HL-60 (cell line): ENCODE results near the gene TRIM63.

Source experiments
- DNase-seq, 2 experiments: peaks; one replicate each; pipeline ENCODE4 v3.0.0-alpha.2; 2010 to 2020; ENCODE audit warnings: low read depth in 1 of 2, low spot score in 1 of 2
- H3K27ac ChIP-seq: fragments of 250-450 bp; sonication (Bioruptor Pico); replicated peaks from 2 replicates; pipeline ENCODE4 v1.5.1; 2020; ENCODE audit warnings: mild to moderate bottlenecking, moderate library complexity
- H3K27me3 ChIP-seq: fragments of 250-450 bp; sonication (Bioruptor Pico); 2 replicates; pipeline ENCODE4 v1.5.1; 2021; ENCODE audit warnings: mild to moderate bottlenecking, moderate library complexity; ENCODE audit not compliant: insufficient read depth, poor library complexity, severe bottlenecking
- H3K4me3 ChIP-seq: replicated peaks from 2 replicates; pipeline ENCODE4 v1.5.1; 2011; ENCODE audit warnings: mild to moderate bottlenecking, control low read depth, low read length; ENCODE audit not compliant: insufficient read depth
- GABPA ChIP-seq: IDR thresholded peaks from 2 replicates; pipeline ENCODE4 v1.6.1; 2012; ENCODE audit warnings: low read depth
- POLR2AphosphoS5 ChIP-seq: IDR thresholded peaks from 2 replicates; pipeline ENCODE4 v1.6.1; 2012; ENCODE audit warnings: low read depth
- SPI1 ChIP-seq: IDR thresholded peaks from 2 replicates; pipeline ENCODE4 v1.6.1; 2012; ENCODE audit warnings: low read depth, mild to moderate bottlenecking, borderline replicate concordance
- TF ChIP-seq, protein P1 (sequence below): IDR thresholded peaks from one replicate; pipeline ENCODE4 v1.5.1; 2011; ENCODE audit warnings: low read length, control low read depth, inconsistent platforms; ENCODE audit not compliant: insufficient read depth
- TF ChIP-seq, protein P2 (sequence below): IDR thresholded peaks from 2 replicates; pipeline ENCODE4 v1.6.1; 2012; ENCODE audit warnings: low read depth; ENCODE audit not compliant: insufficient replicate concordance

Gene TRIM63

DNA sequence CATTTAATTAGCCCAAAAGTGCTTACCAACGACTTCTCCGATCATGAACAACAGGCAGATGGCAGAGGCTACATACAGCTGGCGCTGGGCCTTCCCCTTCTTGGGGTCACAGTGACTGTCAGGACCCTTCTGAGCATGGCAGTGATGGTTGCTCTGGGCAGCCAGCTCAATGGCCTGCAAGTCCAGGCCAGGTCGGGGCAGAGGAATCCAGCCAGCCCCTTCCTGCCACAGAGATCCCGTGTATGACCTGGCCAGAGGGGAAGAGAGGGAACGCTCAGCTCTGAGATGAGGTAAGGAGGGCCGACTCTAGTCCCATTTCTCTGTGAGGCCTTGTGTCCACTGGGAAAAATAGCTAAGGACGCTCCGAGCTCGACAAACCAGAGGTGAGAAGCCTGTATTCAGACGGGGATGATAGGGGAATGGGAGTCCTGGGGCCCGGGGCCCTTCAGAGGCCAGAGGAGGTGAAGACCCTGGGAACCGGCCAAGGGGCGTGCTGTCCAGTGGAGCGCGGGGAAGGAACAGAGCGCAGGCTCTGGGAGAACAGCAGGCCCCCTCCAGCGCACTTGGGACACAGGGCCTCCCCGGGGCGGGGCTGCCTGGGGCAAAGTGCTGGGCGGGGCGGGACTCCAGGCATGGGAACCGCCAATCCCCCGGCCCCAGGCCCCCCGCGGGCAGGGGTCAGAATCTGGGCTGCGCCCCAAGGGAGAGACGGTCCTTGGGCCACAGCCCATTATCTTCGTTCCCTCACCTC lies 22.3 kb downstream of the TRIM63 start:
- H3K27me3 ChIP-seq, result peaks cover 38% of the 10 kb centered on the region
- TF ChIP-seq, protein P1, sequence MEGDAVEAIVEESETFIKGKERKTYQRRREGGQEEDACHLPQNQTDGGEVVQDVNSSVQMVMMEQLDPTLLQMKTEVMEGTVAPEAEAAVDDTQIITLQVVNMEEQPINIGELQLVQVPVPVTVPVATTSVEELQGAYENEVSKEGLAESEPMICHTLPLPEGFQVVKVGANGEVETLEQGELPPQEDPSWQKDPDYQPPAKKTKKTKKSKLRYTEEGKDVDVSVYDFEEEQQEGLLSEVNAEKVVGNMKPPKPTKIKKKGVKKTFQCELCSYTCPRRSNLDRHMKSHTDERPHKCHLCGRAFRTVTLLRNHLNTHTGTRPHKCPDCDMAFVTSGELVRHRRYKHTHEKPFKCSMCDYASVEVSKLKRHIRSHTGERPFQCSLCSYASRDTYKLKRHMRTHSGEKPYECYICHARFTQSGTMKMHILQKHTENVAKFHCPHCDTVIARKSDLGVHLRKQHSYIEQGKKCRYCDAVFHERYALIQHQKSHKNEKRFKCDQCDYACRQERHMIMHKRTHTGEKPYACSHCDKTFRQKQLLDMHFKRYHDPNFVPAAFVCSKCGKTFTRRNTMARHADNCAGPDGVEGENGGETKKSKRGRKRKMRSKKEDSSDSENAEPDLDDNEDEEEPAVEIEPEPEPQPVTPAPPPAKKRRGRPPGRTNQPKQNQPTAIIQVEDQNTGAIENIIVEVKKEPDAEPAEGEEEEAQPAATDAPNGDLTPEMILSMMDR, result no peak
- TF ChIP-seq SPI1, result no peak
- TF ChIP-seq POLR2AphosphoS5, result no peak
- TF ChIP-seq GABPA, result no peak
- TF ChIP-seq, protein P2, sequence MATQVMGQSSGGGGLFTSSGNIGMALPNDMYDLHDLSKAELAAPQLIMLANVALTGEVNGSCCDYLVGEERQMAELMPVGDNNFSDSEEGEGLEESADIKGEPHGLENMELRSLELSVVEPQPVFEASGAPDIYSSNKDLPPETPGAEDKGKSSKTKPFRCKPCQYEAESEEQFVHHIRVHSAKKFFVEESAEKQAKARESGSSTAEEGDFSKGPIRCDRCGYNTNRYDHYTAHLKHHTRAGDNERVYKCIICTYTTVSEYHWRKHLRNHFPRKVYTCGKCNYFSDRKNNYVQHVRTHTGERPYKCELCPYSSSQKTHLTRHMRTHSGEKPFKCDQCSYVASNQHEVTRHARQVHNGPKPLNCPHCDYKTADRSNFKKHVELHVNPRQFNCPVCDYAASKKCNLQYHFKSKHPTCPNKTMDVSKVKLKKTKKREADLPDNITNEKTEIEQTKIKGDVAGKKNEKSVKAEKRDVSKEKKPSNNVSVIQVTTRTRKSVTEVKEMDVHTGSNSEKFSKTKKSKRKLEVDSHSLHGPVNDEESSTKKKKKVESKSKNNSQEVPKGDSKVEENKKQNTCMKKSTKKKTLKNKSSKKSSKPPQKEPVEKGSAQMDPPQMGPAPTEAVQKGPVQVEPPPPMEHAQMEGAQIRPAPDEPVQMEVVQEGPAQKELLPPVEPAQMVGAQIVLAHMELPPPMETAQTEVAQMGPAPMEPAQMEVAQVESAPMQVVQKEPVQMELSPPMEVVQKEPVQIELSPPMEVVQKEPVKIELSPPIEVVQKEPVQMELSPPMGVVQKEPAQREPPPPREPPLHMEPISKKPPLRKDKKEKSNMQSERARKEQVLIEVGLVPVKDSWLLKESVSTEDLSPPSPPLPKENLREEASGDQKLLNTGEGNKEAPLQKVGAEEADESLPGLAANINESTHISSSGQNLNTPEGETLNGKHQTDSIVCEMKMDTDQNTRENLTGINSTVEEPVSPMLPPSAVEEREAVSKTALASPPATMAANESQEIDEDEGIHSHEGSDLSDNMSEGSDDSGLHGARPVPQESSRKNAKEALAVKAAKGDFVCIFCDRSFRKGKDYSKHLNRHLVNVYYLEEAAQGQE, result no peak
- no peak for DNase-seq
- H3K27ac ChIP-seq, result no peak overlapping the region
- no peak overlapping the region for H3K4me3 ChIP-seq

DNA sequence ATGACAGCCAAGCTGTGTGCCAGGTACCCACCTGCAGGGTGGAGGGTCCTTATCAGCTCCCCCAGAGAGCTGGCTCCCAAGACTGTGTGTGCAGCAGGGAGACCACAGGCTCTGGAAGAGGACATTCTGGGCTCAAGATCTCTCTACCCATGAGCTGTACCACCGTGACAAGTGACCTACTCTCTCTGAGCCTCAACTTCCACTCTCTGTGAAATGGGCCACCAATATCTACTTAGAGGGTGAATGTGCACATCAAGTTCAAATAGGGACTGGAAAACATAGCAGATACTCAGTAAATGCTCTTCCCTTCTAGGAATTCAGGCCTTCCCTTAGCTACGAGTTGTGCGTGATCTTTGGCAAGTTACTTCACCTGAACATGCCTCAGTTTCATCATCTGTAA lies 23.0 kb downstream of the TRIM63 start:
- DNase-seq, result no peak
- TF ChIP-seq GABPA (no peak), POLR2AphosphoS5 (no peak), SPI1 (no peak)
- TF ChIP-seq, protein P2, result no peak
- TF ChIP-seq, protein P1, result no peak
- Histone ChIP-seq H3K27ac (no peak overlapping the region), H3K4me3 (no peak overlapping the region), H3K27me3 (peaks cover 38% of the 10 kb centered on the region)

DNA sequence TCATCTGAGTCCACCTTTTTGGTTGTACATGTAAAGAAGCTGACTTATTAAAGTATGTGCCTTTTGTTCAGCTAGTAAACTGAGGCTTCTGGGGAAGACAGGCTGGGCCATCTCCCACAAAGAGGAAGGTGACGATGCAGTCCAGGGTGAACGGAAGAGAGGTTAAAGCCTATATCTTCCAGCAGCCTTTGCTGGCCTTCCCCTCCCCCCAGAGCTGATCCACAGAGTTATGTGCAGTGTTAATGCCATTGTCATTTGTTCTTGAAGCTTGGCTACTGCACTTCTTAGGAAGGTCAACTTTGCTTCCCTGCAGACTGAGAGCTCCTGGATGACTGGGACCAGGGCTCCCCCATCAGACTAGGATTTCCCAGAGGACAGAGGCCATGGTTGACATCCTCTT lies 23.7 kb downstream of the TRIM63 start:
- H3K27me3 ChIP-seq, result peaks cover 38% of the 10 kb centered on the region

More for the DNA sequence above, 23.7 kb downstream of the TRIM63 start:
- Histone ChIP-seq H3K27ac (no peak overlapping the region), H3K4me3 (no peak overlapping the region)
- DNase-seq, result no peak
- TF ChIP-seq, protein P1, result no peak
- no peak for TF ChIP-seq GABPA
- no peak for TF ChIP-seq POLR2AphosphoS5
- TF ChIP-seq, protein P2, result no peak
- TF ChIP-seq SPI1, result no peak
